ENCODE results near the gene MTARC1. TPM values are rescaled to one million over a fixed set of nuclear protein-coding genes. Genes with fewer than 3 reads are reported as not detected.

MTARC1 gene
- total and polyA plus RNA-seq, 3 experiments from 2014 or later: not detected

DNA sequence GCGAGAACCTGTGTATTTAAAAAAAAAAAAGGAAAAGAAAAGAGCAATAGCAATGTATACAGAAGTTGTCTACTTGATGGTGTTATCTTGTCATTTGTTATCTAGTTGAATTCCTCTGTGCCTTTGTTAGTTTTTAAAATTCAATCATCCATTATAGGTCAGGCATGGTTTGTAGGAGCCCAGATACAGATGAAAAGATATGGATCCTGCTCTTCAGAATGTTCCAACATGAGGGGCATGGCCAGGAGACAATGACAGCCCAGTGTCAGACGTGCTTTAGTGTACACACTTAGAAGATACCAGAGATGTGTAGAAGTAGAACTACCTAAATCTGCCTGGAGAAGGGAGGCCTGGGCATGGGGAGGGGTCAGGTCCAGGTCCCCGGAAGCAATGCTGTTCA, 22.0 kb upstream of the MTARC1 start:
- H3K36me3 ChIP-seq (ENCODE audit: insufficient read depth, low read length): no peaks in the 10 kb centered on the region
- H3K4me1 Mint-ChIP-seq: no peaks in the 10 kb centered on the region
- H3K27ac ChIP-seq (ENCODE audit: low read depth, low read length): no peak overlapping the region
- H3K4me3 ChIP-seq (ENCODE audit: low read length): no peak overlapping the region
- H3K27me3 ChIP-seq (ENCODE audit: insufficient read depth, low read length, poor library complexity, severe bottlenecking): no peaks in the 10 kb centered on the region
- no peaks in the 10 kb centered on the region for H3K9me3 ChIP-seq (ENCODE audit: low read length)
- H3K4me1 ChIP-seq (ENCODE audit: insufficient read depth, low read length): no peaks in the 10 kb centered on the region
- POLR2A ChIA-PET: no interaction called here
- CTCF ChIA-PET: no interaction called here
- H3K4me3 Mint-ChIP-seq: no peak overlapping the region
- peaks cover 0 to 2% (median 0%) of the 10 kb centered on the region in 5 donors for H3K9me3 Mint-ChIP-seq
- H3K27ac Mint-ChIP-seq: no peak overlapping the region
- H3K36me3 Mint-ChIP-seq: no peaks in the 10 kb centered on the region
- H3K27me3 Mint-ChIP-seq: peaks cover 0 to 18% of the 10 kb centered on the region in 2 donors
- DNase-seq: no peak

DNA sequence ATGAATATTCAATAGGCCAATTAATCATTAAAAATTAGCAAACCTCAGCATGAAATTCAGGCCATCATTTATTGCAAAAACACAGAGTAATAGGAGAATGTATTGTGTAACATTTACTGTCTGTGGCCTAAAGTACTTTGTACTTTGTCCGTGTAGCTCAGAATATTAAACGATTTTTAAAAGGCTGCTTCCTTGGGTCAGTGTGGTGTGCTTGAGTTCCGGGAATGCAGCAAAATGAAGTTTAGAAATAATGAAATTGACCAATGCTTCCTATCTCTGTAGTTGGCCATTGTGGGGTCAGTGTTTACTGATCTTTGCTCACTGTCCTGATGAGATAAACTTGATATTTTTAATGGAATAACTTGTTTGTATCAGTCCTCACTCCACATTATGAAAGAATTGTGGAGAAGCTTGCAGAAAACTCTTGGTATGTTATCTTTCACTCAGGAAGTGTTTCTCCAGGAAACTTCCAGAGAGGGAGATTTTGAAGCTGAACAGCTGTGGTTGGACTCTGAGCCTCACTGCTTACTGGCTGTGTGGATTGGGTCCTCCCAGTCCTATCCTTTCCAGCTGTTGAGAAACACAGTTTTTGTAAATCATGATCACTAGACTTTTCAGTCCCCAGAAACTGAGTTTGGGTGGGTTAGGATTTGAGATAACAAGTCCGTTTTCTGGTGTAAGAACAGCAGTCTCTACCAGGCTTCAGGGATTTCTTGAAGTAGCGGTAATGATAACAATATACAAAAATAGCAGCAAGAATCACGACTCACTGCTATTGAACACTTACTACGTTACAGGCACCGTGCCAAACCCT, 19.2 kb upstream of the MTARC1 start:
- no peak for DNase-seq
- H3K27me3 ChIP-seq (ENCODE audit: insufficient read depth, low read length, poor library complexity, severe bottlenecking): no peaks in the 10 kb centered on the region
- Mint-ChIP-seq H3K27ac (no peak overlapping the region), H3K27me3 (peaks cover 2 to 14% of the 10 kb centered on the region in 2 donors), H3K4me1 (no peaks in the 10 kb centered on the region), H3K9me3 (no peaks in the 10 kb centered on the region), H3K4me3 (no peak overlapping the region), H3K36me3 (no peaks in the 10 kb centered on the region)
- ChIA-PET CTCF (no interaction called here), POLR2A (no interaction called here)
- H3K36me3 ChIP-seq (ENCODE audit: insufficient read depth, low read length): no peaks in the 10 kb centered on the region
- no peak overlapping the region for H3K27ac ChIP-seq (ENCODE audit: low read depth, low read length)
- no peaks in the 10 kb centered on the region for H3K9me3 ChIP-seq (ENCODE audit: low read length)
- no peak overlapping the region for H3K4me3 ChIP-seq (ENCODE audit: low read length)
- H3K4me1 ChIP-seq (ENCODE audit: insufficient read depth, low read length): no peaks in the 10 kb centered on the region

DNA sequence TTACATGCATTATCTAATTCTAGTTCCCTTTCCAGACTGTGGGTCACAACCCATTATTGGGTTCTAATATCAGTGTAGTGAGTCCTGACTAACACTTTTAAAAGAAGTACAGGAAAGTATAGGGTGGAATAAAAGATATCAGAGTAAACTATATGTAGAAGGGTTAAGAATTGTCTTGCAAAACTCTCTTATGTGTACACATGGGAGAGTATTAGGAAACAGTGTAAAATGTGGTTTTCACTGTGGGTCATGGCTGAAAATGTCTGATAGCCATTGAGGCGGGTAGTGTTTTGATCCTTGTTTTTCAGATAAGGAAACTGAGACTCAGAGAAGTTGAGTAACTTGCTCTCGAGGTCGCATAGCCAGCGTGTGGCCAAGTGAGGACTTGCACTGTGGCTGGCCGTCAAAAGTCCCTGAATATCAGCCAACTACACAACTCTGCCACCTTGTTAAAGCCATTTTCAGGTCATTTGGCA, 18.5 kb upstream of the MTARC1 start:
- Histone ChIP-seq H3K4me1 (ENCODE audit: insufficient read depth, low read length) (no peaks in the 10 kb centered on the region), H3K27me3 (ENCODE audit: insufficient read depth, low read length, poor library complexity, severe bottlenecking) (no peaks in the 10 kb centered on the region), H3K27ac (ENCODE audit: low read depth, low read length) (no peak overlapping the region), H3K4me3 (ENCODE audit: low read length) (no peak overlapping the region), H3K36me3 (ENCODE audit: insufficient read depth, low read length) (no peaks in the 10 kb centered on the region), H3K9me3 (ENCODE audit: low read length) (no peaks in the 10 kb centered on the region)
- ChIA-PET CTCF (no interaction called here), POLR2A (no interaction called here)
- no peak for DNase-seq
- H3K9me3 Mint-ChIP-seq: no peaks in the 10 kb centered on the region
- no peak overlapping the region for H3K27ac Mint-ChIP-seq
- no peaks in the 10 kb centered on the region for H3K36me3 Mint-ChIP-seq
- H3K27me3 Mint-ChIP-seq: peaks cover 5 to 12% of the 10 kb centered on the region in 2 donors
- no peaks in the 10 kb centered on the region for H3K4me1 Mint-ChIP-seq
- no peak overlapping the region for H3K4me3 Mint-ChIP-seq

DNA sequence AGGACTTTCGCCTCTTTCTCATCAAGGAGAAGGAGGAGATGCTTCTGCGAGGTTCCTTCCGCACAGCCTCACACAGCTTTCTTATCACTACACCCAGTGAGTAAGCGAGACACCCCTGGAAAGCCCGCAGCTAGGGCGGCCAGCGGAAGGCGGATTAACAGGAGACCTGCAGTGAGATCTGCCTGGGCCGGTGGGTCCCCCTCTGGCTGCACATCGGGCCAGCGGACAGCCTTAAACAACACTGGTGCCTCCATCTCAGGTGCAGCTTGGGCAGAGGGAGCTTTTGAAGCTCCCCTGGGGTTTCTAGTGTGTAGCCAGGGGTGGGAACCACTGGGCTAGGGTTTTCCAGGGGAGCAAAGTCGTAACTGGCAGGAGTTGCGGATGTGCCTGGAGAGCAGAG, 17.5 kb upstream of the MTARC1 start:
- no peak for DNase-seq
- no peak overlapping the region for H3K4me3 ChIP-seq (ENCODE audit: low read length)
- no peaks in the 10 kb centered on the region for H3K9me3 Mint-ChIP-seq
- H3K36me3 ChIP-seq (ENCODE audit: insufficient read depth, low read length): no peaks in the 10 kb centered on the region
- H3K4me3 Mint-ChIP-seq: no peak overlapping the region
- no peak overlapping the region for H3K27ac Mint-ChIP-seq
- CTCF ChIA-PET: no interaction called here
- H3K9me3 ChIP-seq (ENCODE audit: low read length): no peaks in the 10 kb centered on the region
- POLR2A ChIA-PET: no interaction called here
- H3K4me1 ChIP-seq (ENCODE audit: insufficient read depth, low read length): no peaks in the 10 kb centered on the region
- no peaks in the 10 kb centered on the region for H3K36me3 Mint-ChIP-seq
- no peaks in the 10 kb centered on the region for H3K4me1 Mint-ChIP-seq
- H3K27me3 Mint-ChIP-seq: peaks cover 8 to 9% of the 10 kb centered on the region in 2 donors
- no peaks in the 10 kb centered on the region for H3K27me3 ChIP-seq (ENCODE audit: insufficient read depth, low read length, poor library complexity, severe bottlenecking)
- H3K27ac ChIP-seq (ENCODE audit: low read depth, low read length): no peak overlapping the region

GRCh38 chr1:220770245-220770913, 16.3 kb upstream of the MTARC1 start:
- H3K4me1 ChIP-seq (ENCODE audit: insufficient read depth, low read length): no peaks in the 10 kb centered on the region
- no peak overlapping the region for H3K27ac ChIP-seq (ENCODE audit: low read depth, low read length)
- H3K4me1 Mint-ChIP-seq: no peaks in the 10 kb centered on the region
- peak overlapping the region in 1 of 8 donors; percentile 40 for H3K27ac Mint-ChIP-seq
- H3K27me3 ChIP-seq (ENCODE audit: insufficient read depth, low read length, poor library complexity, severe bottlenecking): no peaks in the 10 kb centered on the region
- no peaks in the 10 kb centered on the region for H3K9me3 ChIP-seq (ENCODE audit: low read length)
- H3K36me3 Mint-ChIP-seq: no peaks in the 10 kb centered on the region
- POLR2A ChIA-PET: no interaction called here
- no peaks in the 10 kb centered on the region for H3K9me3 Mint-ChIP-seq
- H3K36me3 ChIP-seq (ENCODE audit: insufficient read depth, low read length): no peaks in the 10 kb centered on the region
- no peak overlapping the region for H3K4me3 ChIP-seq (ENCODE audit: low read length)
- H3K4me3 Mint-ChIP-seq: no peak overlapping the region
- no peak for DNase-seq
- peaks cover 7 to 12% of the 10 kb centered on the region in 2 donors for H3K27me3 Mint-ChIP-seq
- CTCF ChIA-PET: no interaction called here

DNA sequence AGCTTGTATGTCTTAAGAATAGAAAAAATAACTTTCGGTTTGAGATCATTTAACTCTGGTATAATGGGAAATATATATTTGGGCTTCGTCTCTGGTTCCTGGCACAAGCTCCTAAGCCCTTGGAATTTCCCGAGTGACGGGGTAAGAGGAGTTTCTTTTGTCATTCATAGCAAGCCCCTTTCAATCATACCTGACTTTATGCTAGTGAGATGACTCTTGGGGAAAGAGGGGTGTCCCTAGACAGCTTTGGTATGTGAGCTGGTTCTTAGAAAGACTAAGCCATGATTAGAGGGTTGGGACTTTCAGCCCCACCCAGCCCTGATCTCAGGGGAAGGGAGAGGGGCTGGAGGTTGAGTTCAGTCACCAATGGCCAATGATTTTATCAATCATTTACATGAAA, 13.9 kb upstream of the MTARC1 start:
- H3K9me3 ChIP-seq (ENCODE audit: low read length): no peaks in the 10 kb centered on the region
- H3K4me3 Mint-ChIP-seq: no peak overlapping the region
- H3K9me3 Mint-ChIP-seq: no peaks in the 10 kb centered on the region
- ChIA-PET CTCF (no interaction called here), POLR2A (no interaction called here)
- H3K27me3 ChIP-seq (ENCODE audit: insufficient read depth, low read length, poor library complexity, severe bottlenecking): peaks cover 4% of the 10 kb centered on the region
- H3K27me3 Mint-ChIP-seq: peaks cover 5 to 29% of the 10 kb centered on the region in 2 donors
- H3K4me3 ChIP-seq (ENCODE audit: low read length): no peak overlapping the region
- H3K27ac Mint-ChIP-seq: no peak overlapping the region
- H3K4me1 Mint-ChIP-seq: no peaks in the 10 kb centered on the region
- no peaks in the 10 kb centered on the region for H3K36me3 Mint-ChIP-seq
- no peaks in the 10 kb centered on the region for H3K36me3 ChIP-seq (ENCODE audit: insufficient read depth, low read length)
- DNase-seq: no peak
- no peak overlapping the region for H3K27ac ChIP-seq (ENCODE audit: low read depth, low read length)
- no peaks in the 10 kb centered on the region for H3K4me1 ChIP-seq (ENCODE audit: insufficient read depth, low read length)

GRCh38 chr1:220775240-220775853, 11.4 kb upstream of the MTARC1 start:
- no peaks in the 10 kb centered on the region for H3K36me3 Mint-ChIP-seq
- H3K27me3 ChIP-seq (ENCODE audit: insufficient read depth, low read length, poor library complexity, severe bottlenecking): peaks cover 4% of the 10 kb centered on the region
- peaks cover 5 to 34% of the 10 kb centered on the region in 2 donors for H3K27me3 Mint-ChIP-seq
- POLR2A ChIA-PET: no interaction called here
- H3K9me3 ChIP-seq (ENCODE audit: low read length): no peaks in the 10 kb centered on the region
- H3K4me1 ChIP-seq (ENCODE audit: insufficient read depth, low read length): no peaks in the 10 kb centered on the region
- H3K4me3 ChIP-seq (ENCODE audit: low read length): no peak overlapping the region
- no peaks in the 10 kb centered on the region for H3K4me1 Mint-ChIP-seq
- no peaks in the 10 kb centered on the region for H3K36me3 ChIP-seq (ENCODE audit: insufficient read depth, low read length)
- no peak overlapping the region for H3K27ac Mint-ChIP-seq
- H3K9me3 Mint-ChIP-seq: no peaks in the 10 kb centered on the region
- no peak for DNase-seq
- no peak overlapping the region for H3K4me3 Mint-ChIP-seq
- CTCF ChIA-PET: no interaction called here
- no peak overlapping the region for H3K27ac ChIP-seq (ENCODE audit: low read depth, low read length)

GRCh38 chr1:220776254-220776653, 10.5 kb upstream of the MTARC1 start:
- H3K27me3 ChIP-seq (ENCODE audit: insufficient read depth, low read length, poor library complexity, severe bottlenecking): peaks cover 4% of the 10 kb centered on the region
- peaks cover 5 to 34% of the 10 kb centered on the region in 2 donors for H3K27me3 Mint-ChIP-seq
- H3K36me3 Mint-ChIP-seq: no peaks in the 10 kb centered on the region
- CTCF ChIA-PET: interaction anchor here (1.2 kb wide), 1 partner anchor 14 kb away, joined by 5 read pairs; no protein-coding TSS in a partner anchor
- no peaks in the 10 kb centered on the region for H3K9me3 Mint-ChIP-seq
- H3K9me3 ChIP-seq (ENCODE audit: low read length): no peaks in the 10 kb centered on the region
- no peak overlapping the region for H3K4me3 ChIP-seq (ENCODE audit: low read length)
- H3K27ac Mint-ChIP-seq: no peak overlapping the region
- no peaks in the 10 kb centered on the region for H3K36me3 ChIP-seq (ENCODE audit: insufficient read depth, low read length)
- no peak overlapping the region for H3K4me3 Mint-ChIP-seq
- POLR2A ChIA-PET: no interaction called here
- DNase-seq: no peak
- no peak overlapping the region for H3K27ac ChIP-seq (ENCODE audit: low read depth, low read length)
- no peaks in the 10 kb centered on the region for H3K4me1 ChIP-seq (ENCODE audit: insufficient read depth, low read length)
- H3K4me1 Mint-ChIP-seq: no peaks in the 10 kb centered on the region

Data from CD8-positive, alpha-beta memory T cell (primary cell).